Measurements from ENCODE around the gene CLHC1.

CLHC1 gene

DNA sequence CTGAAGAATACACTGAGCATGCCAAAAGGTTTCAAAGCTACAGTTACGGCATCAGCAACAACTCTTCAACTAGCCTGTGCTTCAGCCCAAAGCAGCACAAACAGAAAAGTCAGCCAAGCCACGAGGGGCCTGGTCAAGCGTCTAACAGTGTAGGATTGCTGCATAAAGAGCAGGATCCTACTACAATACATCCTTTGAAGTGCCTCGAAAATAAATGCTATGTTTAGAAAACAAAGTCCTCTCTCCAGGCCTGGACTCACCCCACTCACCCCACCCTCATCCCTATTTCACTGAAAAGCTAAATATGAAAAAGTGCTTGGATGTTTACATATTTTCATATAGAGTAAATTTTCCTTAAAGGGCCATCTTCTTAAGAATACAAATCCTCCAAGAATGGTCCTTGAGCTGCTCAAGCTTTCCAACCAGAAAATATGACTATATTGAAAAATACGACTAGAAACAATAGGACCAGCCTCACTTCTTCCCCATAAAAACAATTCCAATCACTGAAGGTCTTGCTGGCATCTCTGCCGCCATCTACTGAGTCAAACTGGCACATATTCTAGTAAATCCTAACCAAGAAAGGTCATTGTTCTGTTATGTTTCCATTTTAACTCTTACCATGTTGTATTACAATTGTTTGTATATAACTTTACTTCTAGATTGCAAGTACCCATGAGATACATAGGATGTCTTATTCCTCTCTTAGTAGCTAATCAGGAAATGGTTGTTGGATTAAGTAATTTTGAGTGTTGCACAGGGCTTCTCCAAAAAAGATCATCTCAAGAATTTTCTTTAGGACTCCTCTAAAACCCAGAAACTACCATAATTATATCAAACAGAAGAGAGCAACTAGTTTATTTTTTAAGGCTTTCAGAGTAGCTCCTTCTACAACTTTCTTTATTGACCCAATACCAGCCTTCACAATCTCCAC, 63.6 kb downstream of the CLHC1 start:
- no peak for DNase-seq

DNA sequence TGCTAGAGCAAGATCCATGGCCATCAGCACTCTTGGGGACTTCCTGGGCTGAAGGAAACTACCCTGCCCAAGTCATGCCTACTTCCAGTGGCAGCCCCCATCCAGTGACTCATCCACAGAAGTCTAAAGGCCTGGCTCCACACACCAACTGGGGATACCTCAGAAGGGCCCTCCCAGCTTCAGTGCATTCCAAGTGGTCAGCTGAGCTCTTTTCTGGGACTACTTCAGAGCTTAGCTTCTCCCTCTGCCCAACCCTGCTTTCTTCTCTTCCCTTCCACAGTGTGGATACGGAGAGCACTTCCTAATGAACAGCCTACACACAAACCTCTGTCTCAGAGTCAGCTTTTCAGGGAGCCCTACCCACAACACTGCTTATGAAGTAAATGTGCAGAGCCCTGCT, 66.5 kb downstream of the CLHC1 start:
- DNase-seq = no peak

DNA sequence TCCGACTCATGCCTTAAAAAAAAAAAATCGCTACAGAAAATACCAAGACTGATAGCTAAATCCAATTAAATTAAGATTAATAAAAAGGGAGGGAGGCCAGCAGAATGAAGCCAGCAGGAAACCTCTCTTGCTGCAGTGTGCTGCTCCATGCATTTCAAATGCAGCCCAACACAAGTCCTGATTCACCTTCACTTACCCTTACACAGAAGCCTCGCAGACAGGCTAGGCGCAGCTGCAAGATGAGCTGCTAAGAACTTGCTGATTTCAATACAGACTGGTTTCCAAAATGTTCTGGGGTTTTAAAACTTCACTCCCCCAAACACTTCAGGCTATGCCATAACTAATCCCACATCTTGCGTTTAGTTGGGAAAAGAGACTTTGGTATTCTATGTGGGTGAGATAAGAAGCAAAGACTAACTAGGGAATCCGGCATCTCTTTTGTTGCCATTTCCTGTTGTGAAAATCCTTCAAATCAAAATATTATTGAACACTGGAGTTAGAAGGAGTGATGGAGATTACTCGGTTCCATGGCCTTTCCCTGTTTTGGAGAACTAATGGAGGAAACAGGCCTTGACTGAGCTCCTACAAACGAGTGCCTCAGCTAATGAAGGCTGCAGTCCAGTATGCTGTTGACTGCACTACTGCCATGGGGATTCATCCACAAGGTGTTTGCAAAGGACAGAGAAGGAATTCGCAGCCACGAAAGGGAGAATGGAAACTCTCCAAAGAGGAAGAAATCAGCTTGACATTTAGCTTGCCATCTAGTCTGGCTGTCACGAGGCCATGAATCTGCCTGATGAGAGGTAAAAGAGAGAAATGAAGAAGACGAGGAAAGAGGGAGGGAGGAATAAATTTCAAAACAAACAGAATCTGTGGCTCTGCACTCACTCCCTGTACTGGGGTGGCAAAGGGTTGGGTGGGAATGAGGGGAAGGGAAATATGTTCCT, 67.3 kb downstream of the CLHC1 start:
- DNase-seq = no peak

DNA sequence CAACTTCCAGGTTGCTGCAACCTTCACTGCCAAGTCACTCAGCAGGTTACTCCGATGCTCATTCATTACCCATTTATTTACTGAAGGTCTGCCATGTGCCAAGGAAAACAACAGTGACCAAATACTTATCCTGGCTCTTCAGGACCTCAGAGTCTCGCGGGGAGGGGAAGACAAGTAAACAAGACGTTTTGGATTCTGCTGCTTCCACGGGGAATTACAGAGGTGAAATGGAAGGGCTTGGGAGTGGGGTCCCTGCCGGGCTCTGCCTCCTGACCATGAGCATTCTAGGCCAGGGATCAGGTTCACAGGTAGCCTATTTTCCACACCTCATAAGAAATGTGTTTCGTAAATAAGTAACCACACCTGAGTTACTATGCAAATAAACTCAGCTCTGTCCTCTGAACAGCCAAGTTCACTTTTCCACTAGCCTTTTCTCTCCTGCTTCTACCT, 68.1 kb downstream of the CLHC1 start:
- DNase-seq = no peak

DNA sequence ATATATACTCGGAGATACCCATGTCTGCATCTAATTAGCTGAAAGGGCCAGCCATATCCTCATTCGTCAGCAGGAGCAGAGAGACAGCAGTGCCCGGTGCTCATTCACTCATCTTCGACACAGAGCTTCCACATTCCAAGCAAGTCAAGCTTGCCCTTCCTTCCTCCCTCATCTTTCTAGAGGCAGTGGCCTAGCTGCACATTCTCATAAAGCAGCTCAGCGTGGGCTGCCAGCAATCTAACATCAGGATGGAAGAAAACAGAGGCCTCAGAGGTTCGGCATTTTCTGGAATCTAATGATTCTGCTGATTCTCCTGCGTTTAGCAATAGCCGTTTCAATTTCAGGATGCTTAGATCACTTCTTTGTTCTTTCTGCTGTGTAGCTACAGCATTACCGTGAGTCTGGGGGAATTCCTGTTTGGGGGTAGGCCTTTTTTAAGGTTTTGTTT, 68.8 kb downstream of the CLHC1 start:
- DNase-seq = no peak

DNA sequence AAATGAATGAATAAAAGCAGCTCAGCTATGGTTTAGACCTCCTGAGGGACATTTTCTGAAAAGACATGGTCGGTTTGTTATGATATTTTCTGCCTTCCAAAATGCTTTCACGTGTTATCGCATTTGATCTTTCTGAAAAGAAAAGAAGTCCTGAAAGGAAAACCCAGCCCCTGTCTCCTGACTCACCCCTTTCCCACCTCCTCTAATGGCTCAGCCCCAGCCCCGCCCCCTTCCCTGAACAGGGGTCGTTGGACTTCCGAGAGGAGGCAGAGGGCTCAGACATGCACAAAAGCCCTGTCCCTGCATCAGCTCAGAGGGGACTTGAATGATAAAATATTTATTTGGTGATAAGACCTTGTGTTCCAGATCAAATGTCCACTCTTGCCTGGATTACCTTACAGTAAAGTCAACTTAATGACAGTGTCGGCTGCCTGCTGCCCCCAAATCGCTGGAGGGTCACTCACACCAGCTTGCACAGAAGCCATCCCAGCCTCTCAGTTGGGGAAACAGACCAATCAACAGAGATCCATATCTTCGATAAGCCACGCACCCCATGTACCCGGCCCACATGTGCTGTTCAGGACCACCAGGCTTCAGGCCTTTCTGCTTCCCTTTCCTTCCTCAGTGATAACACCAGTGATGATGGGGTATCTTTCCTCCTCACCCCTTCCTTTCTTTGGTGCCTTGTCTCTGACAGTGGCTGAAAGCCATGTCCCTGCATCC, 69.6 kb downstream of the CLHC1 start:
- no peak for DNase-seq

DNA sequence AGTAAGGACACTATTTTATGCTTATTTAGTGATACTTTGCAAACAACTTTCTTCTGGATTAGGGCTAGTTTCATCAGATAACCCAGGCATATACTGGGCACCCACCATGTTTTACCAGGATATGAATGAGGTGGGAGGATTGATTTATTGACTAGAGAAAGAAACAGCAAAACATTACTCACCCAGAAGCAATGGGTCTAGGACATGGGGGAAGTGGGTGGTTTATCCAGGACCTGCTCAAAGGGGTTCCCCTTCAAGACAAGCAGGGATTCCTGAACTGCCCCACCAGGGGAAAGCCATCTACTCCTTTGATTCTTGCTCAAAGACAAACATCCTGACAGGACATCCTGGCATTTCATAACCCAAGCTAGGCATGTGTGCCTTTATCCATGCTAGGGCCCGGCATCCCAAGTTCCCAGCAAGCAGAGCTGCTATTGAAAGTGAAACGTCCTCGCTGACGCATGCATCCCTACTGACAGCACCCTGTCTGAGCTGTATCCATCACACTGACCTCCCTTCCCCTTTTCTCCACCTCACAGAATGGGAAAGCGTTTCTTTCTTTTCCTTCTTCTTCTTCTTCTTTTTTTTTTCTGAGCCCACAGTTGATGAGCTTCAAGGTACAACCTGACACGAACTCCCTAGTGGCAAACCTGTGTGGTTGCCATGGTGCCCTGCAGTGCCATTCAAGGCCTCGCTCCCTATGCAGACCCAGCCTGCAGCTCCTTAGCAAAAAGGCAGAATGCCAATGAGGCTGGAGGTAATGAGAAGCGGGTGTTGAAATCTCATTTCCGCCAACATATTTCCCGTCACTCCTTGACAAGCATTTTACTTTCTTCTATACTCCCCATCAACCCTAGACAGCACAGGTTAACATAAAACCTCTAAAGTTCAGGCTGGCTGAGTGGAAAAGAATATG, 70.5 kb downstream of the CLHC1 start:
- no peak for DNase-seq

DNA sequence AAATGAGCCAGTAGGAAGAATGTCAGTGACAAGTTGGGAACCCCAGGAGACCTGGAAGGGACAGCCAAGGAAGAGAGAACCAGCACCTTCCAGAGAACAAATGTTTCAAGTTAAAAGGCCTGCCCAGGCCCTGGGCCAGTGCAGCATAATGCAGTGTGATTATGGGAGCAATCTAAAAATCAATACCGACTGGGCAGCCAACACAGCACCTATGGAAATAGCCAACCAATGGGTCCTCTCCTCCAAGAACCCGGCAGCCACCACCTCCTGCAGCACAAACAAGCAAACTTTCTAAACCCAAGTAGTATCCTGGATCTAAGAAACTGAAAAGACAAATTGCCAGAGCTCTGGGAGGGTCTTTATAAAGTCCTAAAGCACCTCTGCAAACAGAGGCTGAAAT, 71.7 kb downstream of the CLHC1 start:
- no peak for DNase-seq

DNA sequence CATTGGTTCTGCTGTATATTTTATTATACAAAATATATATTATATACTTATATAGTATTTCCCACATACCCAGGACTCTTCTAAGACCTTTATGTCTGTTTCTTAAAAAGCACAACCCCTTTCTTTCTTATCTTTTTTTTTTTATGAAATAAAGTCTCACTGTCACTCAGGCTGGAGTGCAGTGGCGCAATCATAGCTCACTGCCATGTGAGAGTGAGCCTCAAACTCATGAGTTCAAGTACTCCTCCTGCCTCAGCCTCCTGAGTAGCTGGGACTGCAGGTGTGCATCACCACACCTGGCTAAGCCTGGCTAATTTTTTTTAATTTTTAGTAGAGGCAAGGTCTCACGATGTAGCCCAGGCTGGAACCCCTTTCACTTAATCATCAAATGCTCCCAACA, 72.3 kb downstream of the CLHC1 start:
- DNase-seq = no peak

DNA sequence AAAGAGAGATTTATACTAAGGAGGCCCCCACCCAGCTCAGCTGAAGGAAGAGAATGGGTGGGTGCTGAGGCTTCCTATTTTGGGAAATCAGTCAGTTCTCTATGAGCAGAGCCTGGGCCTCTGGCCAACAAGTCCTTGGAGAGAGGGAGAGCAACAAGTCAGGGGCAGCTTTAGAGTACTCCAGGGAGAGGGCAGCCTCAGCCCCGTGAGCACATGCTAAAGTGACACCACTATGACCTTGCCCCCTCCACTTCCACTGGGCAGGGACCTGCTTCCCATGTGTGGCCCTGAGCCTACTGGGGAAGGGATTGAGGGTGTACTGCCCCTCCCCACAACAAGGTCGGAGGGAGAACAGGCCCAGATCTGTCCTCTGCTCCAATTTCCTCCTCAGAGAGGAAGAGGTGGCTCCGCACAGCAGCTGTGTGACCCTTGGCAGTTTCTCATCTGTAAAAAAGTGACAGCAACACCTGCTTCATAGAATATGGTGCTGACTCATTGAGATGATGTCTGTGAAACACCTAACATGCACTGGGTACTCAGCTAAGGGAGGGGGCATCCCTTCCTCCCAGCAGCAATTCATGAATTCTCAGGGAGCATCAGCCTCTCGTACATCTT, 72.9 kb downstream of the CLHC1 start:
- DNase-seq = no peak

DNA sequence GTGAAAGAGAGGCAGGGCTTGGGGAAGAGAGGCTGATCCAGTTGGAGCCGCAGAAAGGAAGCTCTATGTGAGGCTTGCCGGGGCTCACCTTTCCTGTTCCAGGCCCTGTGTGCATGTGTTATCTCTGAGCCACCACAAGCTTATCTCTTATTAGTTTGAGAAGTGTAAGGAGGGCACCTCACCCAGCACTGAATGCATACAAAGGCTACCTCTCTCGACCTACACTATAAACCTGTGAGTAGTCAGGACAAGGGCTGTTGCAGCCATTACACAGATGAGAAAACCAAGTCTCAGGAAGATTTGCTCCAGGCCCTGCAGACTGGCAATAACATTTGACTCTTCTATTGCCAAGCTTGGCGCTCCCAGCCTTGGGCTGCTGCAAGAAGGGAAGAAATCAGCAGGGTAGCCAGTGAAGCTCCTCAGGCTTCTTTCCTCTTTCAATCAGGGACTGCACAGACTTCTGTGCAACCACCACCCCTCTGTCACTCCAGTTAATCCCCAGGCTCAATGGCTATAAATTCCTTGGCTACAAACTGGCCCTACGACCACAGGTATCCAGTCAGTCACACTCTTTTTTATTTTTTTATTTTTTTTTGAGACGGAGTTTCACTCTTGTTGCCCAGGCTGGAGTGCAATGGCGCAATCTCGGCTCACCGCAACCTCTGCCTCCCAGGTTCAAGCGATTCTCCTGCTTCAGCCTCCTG, 73.8 kb downstream of the CLHC1 start:
- DNase-seq = no peak

DNA sequence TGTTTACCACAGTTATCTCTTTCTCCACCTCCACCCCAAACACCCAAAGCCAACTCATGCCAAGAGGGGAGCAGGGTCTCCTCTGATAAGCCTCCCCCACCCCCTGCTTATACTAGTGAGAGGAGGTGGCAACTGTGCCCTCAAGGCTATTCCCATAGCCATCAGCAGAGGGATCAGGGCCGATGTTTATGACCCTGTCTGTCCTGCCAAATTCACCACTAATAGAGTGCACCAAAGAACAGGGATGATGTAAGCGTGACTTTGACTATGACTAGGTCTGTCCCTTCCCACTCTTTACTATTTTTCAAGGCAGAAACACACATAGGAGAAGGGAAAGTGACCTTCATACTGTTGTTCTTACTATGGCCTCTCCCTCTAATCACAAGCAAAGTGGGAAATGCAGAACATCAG, 74.6 kb downstream of the CLHC1 start:
- DNase-seq = no peak

DNA sequence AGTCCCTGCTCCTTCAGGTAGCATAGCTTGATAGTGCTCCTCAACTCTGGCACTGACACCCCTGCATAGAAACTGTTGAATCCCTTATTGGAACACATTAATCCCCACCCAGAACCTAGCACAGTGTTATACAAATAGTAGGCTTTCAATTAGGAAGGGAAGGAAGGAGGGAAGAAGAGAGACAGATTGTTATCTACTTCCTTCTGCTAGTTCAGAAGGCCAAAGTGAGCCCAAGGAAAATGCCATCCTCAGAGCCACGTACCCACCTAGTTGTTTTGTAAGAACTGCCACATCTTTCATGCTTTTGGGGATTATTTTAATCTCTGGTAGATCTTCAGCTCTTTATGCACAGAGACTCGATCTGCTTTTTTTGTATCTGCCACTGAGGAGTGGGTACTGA, 75.1 kb downstream of the CLHC1 start:
- DNase-seq = no peak

DNA sequence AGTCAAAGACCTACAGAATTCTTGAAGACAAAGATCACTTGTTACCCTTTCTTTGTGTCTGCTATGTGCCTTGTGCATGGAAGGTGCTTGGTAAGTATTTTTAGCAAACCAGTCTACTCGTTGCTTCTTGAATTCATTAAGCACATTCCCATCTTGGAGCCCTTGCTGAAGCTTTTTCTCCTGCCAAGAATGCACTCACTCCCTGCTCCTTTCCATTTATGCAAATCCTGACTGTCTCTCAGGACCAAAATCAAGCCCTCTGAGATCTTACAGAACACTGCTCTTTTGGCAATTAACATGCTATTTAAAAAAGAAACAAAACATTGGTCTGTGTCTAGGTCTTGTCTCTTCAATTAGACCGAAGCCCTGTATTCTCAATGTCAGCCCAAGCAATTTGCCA, 75.8 kb downstream of the CLHC1 start:
- no peak for DNase-seq

DNA sequence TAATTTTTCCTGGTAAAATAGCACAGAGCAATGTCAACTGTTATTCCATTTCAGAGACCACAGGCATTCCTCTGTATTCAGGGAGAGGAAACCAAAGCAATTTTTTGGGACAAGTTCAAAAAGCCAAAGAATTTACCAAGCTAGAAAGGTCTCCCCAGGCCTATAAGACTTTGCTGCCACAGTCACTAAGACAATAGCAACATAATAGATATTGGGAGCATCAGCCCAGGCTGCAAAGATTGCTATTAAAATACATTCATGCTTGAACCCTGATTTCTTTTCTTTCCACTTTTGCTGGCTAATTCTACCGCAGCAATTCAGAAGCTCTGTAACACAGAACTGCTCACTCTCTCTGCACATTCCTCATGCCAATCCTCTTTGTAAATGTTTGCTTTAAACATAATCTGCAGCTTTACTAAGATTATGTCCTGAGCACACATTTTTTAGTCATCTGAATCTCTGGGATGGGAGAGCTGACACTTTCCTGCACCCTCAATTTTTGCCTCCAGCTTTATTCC, 76.3 kb downstream of the CLHC1 start:
- DNase-seq = no peak

DNA sequence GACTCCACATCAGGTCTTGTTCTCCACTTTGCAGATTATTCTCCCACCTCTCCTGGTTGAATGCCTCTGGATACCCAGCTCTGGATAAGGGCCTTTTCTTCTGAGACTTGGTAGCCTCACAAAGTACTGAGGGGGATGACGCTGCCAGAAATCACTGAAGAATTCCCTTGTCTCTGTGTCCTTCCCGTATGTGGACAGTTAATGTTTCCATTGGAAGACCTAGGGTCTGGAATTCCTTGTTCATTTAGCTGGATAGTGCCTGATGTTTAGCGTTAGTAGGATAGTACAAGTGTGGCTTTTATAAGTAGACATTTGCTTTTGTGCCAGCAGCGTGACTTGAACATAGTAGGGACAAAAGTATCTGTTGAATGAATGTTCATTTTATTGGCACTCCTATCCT, 76.9 kb downstream of the CLHC1 start:
- no peak for DNase-seq

DNA sequence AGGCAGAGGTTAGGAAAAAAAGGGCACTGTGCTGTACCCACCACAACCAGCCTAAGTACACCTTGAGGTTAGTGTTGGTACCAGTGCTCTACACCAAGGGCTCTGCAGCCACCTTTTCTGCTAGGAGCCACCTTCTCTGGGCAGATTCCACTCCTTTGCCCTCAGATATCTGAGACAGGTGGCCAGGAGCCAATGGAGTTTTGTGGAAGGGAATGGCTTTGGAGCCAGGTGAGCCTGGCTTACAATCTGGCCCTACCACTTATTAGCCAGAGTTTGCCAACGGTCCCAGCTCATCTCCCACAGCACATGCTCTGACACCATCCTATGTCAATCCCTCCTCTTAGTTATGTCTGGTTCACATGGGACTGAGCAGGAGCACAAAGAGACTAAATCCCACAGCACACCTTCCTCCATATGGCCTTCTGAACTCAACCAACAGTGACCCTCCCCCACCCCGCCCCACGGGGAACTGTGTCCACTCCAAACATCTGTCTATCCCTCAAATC, 77.5 kb downstream of the CLHC1 start:
- DNase-seq = no peak

DNA sequence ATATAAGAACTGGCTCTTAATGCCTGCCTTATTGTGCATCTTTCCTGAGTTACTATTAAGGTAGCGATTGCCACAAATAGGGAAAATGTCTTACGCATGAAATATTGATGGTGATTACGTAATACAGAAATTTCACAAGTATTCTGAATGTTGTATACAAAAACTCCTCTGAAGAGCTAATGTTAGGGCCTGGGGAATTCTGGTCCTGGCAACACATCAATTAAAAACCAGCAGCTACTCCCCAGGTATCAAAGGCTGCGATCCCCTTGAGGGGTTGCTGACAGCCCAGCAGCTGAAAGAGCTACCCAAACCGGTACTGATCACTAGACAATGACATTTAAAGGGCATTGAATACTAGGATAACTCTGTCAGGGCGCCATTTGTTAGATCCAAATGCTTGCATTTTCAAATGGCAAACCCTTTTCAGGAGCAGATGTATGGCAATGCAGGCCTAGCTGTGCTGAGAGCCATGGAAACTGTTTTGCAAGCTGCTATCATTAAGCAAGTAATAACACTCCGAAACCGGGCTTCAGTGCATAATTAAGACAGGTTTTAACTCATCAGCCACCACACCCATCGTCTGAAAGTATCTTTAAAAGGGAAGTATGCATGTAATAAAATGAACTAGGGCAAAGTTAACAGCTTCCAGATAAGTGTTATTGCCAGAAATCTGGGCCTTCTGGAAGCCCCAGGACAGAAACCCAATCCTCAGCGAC, 78.4 kb downstream of the CLHC1 start:
- no peak for DNase-seq

All from SIG-M5 (cell line).